ENCODE results near the gene RPL7A.

DNA sequence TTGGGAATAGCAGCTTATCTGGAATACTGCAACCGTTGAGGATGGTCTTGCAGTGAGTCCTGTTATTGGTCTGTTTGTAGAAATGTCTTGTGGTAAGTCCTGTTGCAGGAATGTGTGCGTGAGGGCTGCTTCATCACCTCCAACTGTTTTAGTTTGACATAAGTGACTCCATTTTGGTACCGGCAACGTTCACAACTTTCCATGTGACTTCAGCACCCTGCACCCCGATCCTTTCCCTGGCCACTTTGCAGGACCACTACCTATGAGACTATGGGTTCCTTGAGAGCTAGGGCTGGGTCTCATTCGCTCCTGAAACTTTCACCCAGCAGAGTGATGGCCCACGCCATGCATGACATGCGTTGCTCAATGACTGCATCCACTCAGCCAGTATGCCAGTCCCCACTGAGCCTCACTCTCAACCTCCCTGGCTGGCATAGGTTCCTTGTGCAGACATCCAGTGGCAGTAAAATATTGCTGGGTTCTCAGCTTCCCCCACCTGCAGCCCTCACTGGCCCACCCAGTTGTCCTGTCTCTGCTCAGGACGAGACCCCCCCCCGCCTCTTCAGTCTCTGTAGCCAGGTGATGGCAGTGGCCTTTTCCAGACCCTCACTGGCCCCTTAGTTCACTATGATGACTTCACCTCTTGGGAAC is 20.1 kb upstream of the RPL7A start:
- no peak for TF ChIP-seq POLR2A (IDR thresholded peaks at IDR 0.05)
- no peak for TF ChIP-seq CTCF (IDR thresholded peaks at IDR 0.05)
